Measurements from ENCODE around the gene DLX6. TPM values are rescaled to one million over a fixed set of nuclear protein-coding genes. Genes with fewer than 3 reads are reported as not detected.
"Not testable (repeated sequence)": the region's sequence is repeated elsewhere in the genome, so short reads cannot be mapped to it uniquely, and the experiment has no call there.

Gene DLX6
- total RNA-seq, 2 donors from 2014 or later, result not detected

DNA sequence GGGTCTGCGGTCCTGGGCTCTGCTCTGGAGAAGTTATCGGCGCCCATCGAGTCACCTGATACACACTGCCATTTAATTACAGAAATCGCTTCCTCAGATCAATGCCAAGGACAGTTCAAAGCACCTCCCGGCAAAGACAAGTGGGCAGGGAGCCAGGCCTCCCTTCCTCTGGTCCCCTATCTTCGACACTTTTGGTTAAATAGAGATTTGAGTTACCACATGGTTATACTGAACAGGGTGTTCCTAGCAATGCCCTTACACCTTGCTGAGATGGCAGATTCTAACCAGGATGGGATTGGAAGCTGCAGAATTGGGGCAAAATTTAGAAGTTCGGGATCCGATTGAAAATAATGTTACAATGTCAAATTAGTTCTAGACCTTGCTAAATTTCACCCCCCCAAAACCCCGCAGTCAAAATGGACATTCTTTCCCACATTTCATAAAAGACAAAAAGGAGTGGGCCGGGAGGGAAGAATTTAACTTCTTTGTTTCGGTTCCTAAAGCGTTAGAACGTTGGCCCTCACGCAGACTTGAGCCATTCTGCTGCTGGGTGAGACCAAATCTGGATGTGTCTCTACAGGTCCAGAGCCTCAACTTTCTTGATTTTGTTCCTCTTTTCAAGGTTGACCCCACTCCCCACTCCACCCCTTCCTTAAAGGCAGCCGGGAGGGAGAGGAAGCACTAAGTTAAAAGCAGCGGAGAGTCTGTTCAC is 21.5 kb downstream of the DLX6 start:
- H3K9me3 ChIP-seq (ENCODE audit: control insufficient read depth, low read length, poor library complexity, severe bottlenecking), result no peaks in the 10 kb centered on the region
- no peak for DNase-seq
- H3K27ac Mint-ChIP-seq, result no peak overlapping the region
- peaks cover 76% of the 10 kb centered on the region for H3K27me3 Mint-ChIP-seq
- no peak for ATAC-seq
- peaks cover 2% of the 10 kb centered on the region for H3K36me3 Mint-ChIP-seq (ENCODE audit: low read depth)
- peak overlapping the region; percentile 84 for H3K4me3 Mint-ChIP-seq
- peaks cover 37% of the 10 kb centered on the region for H3K4me1 Mint-ChIP-seq

DNA sequence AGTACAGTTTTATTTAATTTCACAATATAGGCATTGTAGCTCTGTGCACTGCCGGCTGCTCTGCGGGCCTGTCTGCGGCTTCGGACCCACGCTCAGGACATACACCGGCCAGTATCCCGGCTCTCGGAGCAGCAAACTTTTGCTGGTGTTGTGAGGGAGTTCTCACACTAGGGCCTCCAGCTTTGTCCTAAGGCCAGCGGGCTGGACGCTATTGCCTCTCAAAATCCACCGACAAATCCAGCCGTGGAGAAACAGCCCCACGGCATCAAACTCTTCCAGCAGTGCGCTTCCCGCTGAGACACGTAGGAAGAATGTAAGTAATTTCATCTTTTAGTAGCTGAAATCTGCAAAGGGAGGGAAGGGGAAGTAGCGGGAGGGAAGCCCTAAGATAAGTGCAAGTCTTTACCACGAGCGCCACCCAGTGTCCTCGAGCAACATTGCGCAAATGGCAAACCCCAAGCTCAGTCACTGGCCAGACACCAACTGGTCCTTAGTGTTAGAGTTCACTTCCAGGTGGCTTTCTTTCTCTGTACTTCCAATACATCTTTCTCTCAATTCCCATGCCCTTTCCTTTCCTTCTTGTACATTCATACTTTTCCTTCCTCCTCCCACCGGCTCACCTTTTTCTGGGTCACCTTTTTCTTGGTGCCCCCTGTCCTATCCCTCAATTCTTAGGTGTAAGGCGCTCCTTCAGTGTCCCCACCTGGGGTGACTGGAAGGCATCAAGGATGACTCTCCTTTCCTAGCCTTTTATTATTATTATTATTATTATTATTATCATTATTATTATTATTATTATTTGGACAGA is 22.3 kb downstream of the DLX6 start:
- ATAC-seq, result peak; percentile 84
- Mint-ChIP-seq H3K27me3 (peaks cover 76% of the 10 kb centered on the region), H3K27ac (no peak overlapping the region), H3K4me3 (peak overlapping the region; percentile 84), H3K4me1 (peaks cover 32% of the 10 kb centered on the region), H3K36me3 (ENCODE audit: low read depth) (peaks cover 2% of the 10 kb centered on the region)
- DNase-seq, result peak in 2 of 3 donors; percentile 40 to 57
- H3K9me3 ChIP-seq (ENCODE audit: control insufficient read depth, low read length, poor library complexity, severe bottlenecking), result no peaks in the 10 kb centered on the region

DNA sequence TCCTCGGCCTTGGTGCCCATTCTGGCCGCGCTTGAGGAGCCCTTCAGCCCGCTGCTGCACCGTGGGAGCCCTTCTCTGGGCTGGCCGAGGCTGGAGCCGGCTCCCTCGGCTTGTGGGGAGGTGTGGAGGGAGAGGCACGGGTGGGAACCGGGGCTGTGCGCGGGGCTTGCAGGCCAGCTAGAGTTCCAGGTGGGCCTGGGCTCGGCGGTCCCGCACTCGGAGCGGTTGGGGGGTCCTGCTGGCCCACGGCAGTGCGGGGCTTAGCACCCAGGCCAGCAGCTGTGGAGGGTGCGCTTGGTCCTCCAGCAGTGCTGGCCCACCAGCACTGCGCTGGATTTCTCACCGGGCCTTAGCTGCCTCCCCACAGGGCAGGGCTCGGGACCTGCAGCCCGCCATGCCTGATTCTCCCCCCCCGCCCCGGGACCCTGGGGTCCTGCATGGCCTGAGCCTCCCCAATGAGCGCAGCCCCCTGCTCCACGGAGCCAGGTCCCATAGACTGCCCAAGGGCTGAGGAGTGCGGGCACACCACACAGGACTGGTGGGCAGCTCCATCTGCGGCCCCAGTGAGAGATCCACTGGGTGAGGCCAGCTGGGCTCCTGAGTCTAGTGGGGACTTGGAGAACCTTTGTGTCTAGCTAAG is 29.0 kb downstream of the DLX6 start:
- not testable (repeated sequence) for ATAC-seq

DNA sequence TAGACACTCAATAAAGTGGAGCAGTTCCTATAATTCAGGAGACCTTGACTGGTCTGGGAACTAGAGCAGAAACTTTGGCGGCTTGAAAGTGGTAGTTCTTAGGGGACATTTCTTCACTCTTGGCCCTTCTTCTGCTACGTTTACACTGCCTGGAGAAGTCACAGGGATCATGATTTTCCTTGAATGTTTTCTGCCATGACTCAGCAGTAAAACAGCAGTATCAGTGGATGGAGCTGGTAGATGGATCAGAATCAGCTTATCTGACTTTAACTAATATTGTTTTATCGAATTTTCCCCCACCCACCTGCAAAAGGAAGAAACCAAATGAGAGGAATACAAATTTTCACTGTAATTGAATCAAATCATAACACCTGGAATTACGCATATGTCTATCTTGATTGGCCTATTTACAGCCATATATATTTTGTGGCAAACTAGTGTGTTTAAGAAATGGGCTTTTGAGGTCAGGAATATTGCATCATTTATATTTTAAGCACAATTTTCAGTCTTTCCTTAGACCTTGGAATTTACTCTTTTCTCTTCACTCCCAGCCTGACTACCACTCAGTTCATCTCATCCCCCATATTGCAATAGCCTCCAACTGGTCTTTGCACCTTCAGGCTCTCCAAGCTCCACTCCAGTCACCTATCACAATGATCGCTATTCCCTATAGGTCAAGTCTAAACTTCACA is 34.2 kb downstream of the DLX6 start:
- DNase-seq (no peak), ATAC-seq (no peak)
- H3K9me3 ChIP-seq (ENCODE audit: control insufficient read depth, low read length, poor library complexity, severe bottlenecking), result no peaks in the 10 kb centered on the region
- H3K4me3 Mint-ChIP-seq, result no peak overlapping the region
- H3K27me3 Mint-ChIP-seq, result peaks cover 65% of the 10 kb centered on the region
- H3K4me1 Mint-ChIP-seq, result no peaks in the 10 kb centered on the region
- peaks cover 2% of the 10 kb centered on the region for H3K36me3 Mint-ChIP-seq (ENCODE audit: low read depth)
- no peak overlapping the region for H3K27ac Mint-ChIP-seq

More for the DNA sequence above, 29.0 kb downstream of the DLX6 start:
- not testable (repeated sequence) for H3K27ac Mint-ChIP-seq; H3K9me3 ChIP-seq (ENCODE audit: control insufficient read depth, low read length, poor library complexity, severe bottlenecking); DNase-seq; H3K4me3 Mint-ChIP-seq; H3K36me3 Mint-ChIP-seq (ENCODE audit: low read depth); H3K4me1 Mint-ChIP-seq
- peaks cover 44% of the 10 kb centered on the region for H3K27me3 Mint-ChIP-seq

DNA sequence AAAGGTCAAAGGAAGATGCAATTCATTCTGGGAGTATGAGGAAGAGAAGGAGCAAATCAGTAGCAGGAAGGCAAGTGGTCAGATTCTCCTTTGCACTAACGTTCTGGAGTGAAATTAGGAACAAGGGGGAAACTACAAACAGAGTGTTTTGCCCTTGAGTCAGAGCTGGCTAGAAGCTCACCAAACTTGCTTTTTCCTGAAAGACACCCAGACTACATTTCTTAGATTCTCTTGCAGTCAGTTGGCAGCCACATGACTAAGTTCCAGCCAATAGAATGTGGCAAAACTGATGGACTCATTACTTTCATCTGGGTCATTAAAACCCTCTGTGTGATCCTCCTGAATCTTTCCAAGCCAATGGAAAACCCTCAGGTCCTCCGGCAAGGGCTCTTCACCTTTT is 37.9 kb downstream of the DLX6 start:
- H3K27ac Mint-ChIP-seq, result no peak overlapping the region
- DNase-seq (no peak), ATAC-seq (no peak)
- peaks cover 66% of the 10 kb centered on the region for H3K27me3 Mint-ChIP-seq
- peaks cover 5% of the 10 kb centered on the region for H3K36me3 Mint-ChIP-seq (ENCODE audit: low read depth)
- no peak overlapping the region for H3K4me3 Mint-ChIP-seq
- H3K9me3 ChIP-seq (ENCODE audit: control insufficient read depth, low read length, poor library complexity, severe bottlenecking), result no peaks in the 10 kb centered on the region
- no peaks in the 10 kb centered on the region for H3K4me1 Mint-ChIP-seq

Other genes starting within 250 kb of the DLX6 start
- gene DLX5, start 19.3 kb downstream of the DLX6 start, total RNA-seq, result not detected
- gene SDHAF3, start 112.1 kb downstream of the DLX6 start, total RNA-seq, result 10 to 100 TPM in 1 of 2 donors, 1 to 10 TPM in 1; 7.0 to 10.8 TPM

Measured in T-helper 17 cell (primary cell).